Putamen (tissue), 1 donor: ENCODE results near the gene GDPGP1.
"Not testable (repeated sequence)": the region's sequence is repeated elsewhere in the genome, so short reads cannot be mapped to it uniquely, and the experiment has no call there.

Experiments
- DNase-seq: peaks from one replicate; pipeline ENCODE4 v3.0.0-alpha.2; 2016; ENCODE audit warnings: low spot score

Gene GDPGP1

DNA sequence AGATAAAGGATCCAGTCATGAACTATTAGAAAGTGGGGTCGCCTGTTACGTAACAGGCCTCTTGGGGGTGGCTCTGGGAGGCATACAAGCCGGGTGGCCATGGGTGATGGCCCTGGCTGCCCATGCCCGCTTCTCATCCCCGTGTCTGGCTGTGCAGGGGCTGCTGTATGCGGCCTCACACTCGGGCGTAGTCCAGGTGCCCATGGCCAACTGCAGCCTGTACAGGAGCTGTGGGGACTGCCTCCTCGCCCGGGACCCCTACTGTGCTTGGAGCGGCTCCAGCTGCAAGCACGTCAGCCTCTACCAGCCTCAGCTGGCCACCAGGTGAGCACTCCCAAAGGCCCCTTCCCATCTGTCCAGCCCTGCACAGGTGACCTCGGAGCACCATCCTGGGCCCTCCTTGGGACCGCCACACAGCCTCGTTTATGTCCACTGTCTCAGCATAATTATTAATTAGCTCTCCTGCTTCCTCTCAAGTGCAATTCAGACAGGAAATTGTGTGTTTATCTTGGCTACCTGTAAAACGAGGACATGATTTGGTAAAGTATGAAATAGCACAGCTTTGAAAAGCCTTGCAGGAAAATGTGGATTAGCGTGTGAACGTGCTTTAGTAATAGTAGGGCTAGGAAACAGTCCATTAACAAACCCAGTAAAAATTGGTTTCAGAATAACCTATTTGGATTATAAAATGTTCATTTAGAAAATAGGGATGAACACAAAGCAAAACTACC, 8.3 kb upstream of the GDPGP1 start:
- DNase-seq, result no peak

DNA sequence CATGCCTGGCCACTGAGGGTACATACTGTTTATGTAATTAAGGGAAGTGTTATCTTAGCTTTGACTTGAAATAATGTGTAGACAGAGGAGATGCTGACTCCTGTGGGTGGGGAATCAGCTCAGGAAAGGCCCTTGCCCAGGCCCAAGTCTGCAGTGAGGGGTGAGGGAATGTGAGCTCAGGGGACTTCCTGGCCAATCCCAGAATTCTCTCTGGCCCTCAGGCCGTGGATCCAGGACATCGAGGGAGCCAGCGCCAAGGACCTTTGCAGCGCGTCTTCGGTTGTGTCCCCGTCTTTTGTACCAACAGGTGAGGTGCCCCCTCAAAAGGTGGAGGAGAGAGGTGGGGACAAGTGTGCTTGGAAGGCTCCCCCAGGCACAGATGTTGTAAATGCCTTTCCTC, 6.7 kb upstream of the GDPGP1 start:
- DNase-seq, result no peak

DNA sequence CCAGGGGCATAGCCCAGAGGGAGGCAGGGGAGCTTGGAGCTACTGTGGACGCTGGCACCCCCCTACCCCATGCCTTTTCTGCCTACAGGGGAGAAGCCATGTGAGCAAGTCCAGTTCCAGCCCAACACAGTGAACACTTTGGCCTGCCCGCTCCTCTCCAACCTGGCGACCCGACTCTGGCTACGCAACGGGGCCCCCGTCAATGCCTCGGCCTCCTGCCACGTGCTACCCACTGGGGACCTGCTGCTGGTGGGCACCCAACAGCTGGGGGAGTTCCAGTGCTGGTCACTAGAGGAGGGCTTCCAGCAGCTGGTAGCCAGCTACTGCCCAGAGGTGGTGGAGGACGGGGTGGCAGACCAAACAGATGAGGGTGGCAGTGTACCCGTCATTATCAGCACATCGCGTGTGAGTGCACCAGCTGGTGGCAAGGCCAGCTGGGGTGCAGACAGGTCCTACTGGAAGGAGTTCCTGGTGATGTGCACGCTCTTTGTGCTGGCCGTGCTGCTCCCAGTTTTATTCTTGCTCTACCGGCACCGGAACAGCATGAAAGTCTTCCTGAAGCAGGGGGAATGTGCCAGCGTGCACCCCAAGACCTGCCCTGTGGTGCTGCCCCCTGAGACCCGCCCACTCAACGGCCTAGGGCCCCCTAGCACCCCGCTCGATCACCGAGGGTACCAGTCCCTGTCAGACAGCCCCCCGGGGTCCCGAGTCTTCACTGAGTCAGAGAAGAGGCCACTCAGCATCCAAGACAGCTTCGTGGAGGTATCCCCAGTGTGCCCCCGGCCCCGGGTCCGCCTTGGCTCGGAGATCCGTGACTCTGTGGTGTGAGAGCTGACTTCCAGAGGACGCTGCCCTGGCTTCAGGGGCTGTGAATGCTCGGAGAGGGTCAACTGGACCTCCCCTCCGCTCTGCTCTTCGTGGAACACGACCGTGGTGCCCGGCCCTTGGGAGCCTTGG, 5.9 kb upstream of the GDPGP1 start:
- no peak for DNase-seq

DNA sequence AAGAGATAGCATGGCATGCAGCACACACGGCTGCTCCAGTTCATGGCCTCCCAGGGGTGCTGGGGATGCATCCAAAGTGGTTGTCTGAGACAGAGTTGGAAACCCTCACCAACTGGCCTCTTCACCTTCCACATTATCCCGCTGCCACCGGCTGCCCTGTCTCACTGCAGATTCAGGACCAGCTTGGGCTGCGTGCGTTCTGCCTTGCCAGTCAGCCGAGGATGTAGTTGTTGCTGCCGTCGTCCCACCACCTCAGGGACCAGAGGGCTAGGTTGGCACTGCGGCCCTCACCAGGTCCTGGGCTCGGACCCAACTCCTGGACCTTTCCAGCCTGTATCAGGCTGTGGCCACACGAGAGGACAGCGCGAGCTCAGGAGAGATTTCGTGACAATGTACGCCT, 5.0 kb upstream of the GDPGP1 start:
- DNase-seq, result no peak

DNA sequence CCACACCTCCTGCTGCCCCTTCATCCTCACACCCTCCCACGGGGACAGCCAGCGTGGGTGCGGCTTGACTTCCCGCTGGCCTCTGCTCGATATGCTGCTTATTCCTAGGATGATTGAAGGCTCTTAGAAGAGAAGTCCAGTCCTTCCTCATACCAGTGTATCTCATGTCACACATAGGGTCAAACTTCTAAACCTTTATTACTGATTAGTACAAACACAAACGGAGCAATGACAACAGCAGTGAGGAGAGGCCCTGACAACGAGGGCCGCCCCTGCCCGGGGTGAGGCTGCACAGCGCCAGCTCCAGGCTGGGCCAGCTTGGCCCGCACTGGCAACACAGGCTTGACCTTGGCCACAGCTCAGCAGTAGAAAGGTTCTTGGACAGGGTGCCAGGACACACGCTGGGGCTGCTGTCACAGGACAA, 3.9 kb upstream of the GDPGP1 start:
- no peak for DNase-seq

DNA sequence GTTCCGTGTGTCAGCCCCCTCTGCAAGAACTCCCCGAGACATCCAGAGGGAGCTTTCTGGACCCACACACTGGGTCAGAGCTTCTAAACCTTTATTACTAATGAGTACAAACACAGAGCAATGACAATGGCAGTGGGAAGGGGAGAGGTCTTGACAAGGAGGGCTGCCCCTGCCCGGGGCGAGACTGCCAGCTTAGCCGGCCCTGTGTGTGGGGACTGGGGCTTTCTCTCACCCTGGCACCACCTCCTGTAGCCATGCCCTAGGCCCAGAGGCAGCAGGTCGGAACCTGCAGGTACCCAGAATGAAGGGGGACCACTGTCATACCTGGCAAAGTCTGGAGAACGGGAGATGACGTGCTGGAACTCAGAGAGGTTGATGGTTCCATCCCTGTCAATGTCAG, 3.4 kb upstream of the GDPGP1 start:
- no peak for DNase-seq

DNA sequence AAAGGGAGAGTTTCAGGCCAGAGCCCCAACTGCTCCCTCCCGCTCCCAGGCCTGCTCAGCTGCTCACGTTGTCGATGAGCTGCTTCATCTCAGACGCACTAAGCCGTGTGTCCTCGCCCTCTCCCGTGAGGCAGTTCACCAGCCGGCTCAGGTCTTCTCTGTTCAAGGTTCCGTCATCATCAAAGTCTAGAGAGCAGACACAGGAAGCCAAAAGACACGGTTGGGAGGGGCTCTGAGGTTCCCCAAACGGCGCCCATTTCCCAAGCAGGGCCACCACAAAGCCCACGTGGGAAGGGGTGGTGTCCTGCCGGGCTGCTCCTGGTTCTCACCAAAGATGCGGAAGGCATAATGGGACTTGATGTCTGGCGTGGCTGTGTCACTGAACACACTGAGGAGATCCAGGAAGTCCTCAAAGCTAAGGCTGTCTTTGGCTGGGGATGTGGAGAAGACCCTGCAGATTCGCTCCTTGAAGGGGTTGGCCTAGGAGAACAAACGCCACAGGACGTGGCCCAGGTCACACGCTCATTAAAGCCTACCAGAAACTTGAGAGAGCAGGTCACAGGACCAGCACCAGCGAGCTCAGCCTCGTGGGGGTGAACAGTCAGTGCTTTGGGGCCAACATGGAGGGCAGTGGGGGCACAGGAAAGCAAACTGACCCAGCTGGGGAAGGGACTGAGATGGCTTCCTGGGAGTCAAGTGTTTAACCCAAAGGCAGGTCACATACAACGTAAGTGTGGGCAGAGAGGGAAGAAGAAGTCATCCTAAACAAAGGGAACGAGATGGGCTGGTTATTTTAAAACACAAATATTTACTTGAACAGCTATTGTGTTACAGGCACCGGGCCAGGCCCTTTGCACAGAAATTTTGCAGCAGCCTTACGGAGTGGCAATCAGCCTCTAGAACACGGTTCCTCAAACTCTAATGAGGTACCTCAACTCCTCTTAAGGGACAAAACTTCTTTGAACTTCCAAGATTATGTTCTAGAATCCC, 2.7 kb upstream of the GDPGP1 start:
- DNase-seq, result no peak

DNA sequence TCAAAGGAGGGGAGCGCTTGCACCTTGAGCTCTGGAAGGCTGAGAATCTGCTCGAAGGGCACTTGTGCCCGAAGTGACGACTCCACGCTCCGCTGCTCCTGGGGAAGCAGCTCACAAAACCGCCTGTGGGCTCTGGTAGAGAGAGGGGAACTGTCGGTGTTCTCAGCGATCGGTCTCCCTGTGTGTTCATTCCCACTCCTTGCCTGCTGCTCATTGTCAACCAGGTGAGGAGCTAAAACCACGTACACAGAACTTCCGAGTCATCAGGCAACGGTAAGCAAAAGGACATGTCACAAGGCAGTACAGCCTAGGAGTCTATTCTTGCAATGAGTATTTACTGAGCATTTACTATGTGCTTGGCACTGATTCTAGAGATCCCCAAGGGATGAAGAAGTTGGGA, 1.8 kb upstream of the GDPGP1 start:
- DNase-seq, result no peak

DNA sequence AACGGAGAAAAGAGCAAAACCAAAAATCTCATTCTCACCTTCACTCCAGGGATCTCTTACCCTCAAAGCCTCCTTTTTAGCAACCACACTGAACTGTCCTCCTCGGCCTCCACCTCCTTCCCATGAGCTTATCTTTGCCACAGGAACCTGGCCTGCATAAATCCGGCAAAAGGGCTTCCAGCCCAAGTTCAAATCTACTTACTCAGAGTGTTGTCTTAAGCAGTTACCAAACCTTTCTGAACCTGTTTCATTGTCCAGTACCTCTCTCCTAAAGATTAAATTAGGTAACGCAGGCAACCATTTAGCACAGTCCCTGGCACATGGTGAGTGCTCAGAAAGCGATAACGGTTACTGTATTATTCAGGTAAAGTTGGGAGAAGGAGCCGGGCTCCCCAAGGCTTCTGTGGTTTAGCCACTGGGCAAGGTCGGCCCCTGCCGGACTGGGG, 1.0 kb upstream of the GDPGP1 start:
- DNase-seq, result no peak

DNA sequence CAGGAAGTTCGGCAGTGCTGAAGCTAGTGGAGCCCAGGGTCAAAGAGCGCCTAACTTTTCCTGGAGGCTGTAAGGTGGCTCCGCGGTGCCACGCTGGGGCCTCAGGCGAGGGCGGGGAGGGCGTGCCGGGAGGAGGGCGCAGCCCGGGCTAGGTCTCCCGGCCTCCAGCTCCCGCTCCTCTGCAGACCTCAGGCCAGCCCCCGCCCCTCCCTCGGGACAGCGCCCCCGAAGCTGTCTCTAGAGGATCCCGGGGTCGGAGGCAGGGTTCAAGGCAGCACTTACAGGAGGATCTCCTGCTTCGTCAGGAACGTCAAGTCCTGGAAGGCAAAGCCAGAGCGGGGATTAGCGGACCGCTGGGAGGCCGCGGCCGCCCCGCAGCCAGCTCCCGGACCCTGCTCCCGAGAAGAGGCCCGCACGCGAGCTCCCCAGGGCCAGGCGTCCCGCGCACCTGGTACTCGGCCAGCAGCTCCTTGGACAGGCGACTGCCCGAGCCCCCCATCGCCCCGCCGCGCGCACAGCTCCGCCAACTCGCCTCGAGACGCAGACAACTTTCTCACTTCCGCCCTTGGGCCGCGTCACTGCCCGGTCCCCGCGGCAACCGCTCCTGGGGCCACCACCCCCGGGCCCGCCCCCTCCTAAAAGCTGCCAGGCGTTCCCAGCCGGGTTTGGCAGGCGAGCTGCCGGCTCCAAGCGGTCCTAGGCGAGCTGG, 468 bp upstream of the GDPGP1 start, which contains the start of gene CIB1:
TSS of gene CIB1 (minus strand) at position 555 of the 709 bp plus-strand sequence. CDS start at position 499, 56 bp downstream.
- DNase-seq, result peak; percentile 98

DNA sequence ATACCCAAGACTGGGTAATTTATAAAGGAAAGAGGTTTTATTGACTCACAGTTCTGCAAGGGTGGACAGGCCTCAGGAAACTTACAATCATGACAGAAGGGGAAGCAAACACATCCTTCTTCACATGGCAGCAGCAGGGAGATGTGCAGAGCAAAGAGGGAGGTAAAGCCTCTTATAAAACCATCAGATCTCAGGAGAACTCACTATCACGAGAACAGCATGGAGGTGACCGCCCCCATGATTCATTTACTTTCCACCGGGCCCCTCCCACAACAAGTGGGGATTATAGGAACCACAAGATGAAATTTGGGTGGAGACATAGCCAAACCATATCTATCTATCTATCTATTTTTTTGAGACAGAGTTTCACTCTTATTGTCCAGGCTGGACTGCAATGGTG, 5.4 kb downstream of the GDPGP1 start:
- DNase-seq, result no peak

DNA sequence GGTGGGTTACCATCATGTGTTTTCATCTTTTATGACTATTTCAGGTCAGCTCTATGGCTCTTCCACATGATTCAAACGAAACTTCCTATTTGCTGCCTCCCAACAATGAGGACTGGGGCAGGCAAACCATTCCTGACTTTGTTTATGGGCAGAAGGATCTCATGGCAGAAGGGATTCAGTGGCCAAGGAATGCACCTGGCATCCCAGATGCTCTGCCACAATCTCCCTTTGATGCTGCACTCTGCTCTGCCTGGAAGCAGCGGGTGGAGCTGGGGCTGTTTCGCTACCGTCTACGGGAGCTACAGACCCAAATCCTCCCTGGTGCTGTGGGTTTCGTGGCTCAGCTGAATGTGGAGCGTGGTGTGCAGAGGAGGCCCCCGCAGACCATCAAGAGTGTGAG, 6.8 kb downstream of the GDPGP1 start:
- DNase-seq, result no peak

DNA sequence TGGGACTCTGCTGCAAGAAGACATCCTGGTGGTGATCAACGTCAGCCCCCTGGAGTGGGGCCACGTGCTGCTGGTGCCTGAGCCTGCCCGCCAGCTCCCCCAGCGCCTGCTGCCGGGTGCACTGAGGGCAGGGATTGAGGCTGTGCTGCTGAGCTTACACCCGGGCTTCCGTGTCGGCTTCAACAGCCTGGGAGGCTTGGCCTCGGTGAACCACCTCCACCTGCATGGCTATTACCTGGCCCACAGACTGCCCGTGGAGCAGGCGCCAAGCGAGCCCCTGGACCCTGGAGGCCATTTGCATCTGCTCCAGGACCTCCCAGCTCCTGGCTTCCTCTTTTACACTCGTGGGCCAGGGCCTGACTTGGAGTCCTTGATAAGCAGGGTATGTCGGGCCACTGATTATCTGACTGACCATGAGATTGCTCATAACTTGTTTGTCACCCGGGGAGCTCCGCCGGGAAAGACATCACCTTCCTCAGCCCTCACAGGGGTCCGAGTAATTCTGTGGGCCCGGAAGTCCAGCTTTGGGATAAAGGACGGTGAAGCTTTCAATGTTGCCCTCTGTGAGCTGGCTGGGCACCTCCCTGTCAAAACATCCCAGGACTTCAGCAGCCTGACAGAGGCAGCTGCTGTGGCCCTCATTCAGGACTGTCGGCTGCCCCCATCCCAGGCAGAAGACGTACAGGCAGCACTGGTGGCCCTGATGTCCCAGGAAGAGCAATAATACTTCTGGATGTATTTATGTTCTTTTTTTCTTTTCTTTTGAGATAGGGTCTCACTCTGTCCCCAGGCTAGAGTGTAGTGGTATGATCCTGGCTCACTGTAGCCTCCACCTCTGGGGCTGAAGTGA, 7.6 kb downstream of the GDPGP1 start:
- no peak for DNase-seq

DNA sequence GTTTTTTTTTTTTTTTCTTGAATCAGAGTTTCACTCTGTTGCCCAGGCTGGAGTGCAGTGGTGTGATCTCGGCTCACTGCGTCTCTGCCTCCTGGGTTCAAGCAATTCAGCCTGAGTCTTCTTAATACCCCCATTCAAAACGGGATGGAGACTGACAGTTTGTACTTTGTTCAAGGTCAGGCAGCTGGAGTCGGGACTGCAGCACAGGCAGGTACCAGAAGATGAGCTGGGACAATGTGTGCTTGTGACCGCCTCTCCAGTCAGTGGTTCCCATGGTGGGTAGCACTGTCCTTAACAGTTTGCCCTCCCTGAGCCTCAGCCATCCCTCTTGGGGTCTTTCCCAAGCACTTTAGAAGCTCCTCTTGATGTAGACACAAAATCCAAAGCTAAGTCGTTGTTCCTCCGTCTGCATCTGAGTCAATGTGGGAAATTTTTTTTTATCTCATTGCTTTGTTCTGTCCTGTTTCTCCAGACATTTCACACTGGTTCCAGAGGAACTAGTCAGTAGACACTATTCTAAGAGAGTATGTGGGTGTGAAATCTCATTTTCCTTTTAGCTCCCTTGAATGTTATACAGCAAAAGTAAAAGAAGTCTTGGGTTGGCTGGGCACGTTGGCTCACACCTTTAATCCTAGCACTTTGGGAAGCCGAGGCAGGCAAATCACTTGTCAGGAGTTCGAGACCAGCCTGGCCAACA, 10.1 kb downstream of the GDPGP1 start:
- peak; percentile 59 for DNase-seq

DNA sequence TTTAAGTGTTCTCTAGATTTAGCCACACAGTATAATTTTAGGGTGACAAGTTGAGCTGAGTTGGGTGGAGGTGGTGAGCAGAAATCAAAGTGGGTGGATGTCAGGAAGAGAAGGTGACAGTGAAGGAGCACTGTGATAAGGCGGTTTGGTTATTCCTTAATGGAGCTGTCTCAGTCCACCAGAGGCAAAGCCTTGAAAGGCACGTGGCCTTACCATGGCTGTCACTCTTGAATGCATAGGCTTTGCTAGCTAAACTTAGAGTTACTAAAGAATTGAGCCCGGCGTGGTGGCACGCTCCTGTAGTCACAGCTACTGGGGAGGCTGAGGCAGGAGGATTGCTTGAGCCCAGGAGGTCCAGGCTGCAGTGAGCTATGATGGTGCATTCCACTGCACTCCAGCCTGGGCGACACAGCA, 14.8 kb downstream of the GDPGP1 start:
- peak; percentile 84 for DNase-seq

DNA sequence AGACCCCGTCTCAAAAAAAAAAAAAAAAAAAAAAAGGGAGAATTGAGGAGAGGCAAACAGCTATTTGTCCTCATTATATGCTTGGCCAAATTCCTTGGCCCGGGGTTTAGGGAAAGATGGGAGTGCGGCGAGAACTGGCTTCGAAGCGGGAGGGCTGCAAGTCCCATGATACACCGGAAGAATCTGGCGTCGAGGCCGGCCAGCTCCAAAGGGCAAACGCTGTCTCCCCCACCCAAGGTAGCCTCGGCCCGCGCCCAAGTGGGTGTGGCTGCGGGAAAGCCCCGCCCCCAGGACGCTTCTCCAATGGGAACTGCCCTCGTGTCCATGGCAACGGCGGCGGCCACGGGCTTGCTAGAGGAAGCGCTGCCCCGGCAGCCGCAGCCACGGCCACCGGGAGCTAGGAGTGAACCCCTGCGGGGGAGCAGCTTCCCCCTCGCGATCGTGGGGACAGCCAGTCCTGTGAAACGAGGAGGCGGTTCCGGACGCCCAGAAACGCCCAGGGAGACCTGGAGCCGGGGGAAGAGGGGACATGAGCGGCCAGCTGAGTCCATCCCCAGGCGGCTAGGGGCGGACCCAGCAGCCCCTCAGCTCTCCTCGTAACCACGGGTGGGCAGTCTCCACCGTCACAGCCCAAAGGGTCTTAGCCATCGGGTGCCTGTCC, 15.3 kb downstream of the GDPGP1 start, which contains the start of gene TTLL13:
TSS of gene TTLL13 (plus strand) at position 354 of the 661 bp plus-strand sequence. CDS start 1,075 bp downstream, outside the sequence.
- peak; percentile 78 for DNase-seq

DNA sequence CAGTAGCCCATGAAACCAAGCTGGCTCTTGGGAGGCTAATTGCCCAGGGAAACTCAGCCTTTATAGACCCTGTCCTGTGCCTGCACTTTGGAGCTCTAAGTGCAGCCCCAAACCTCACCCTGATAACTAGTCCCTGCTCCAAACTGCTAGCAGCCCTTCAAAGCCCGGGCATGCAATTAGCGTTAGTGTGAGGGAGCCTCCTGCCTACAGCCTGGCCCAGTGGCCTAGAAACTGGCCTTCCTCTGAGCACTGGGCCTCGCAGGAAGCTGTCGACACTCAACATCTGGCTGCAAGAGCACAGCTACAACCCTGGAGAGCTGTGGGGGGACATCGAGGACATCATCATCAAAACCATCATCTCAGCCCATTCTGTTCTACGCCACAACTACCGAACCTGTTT, 23.8 kb downstream of the GDPGP1 start:
- no peak for DNase-seq

DNA sequence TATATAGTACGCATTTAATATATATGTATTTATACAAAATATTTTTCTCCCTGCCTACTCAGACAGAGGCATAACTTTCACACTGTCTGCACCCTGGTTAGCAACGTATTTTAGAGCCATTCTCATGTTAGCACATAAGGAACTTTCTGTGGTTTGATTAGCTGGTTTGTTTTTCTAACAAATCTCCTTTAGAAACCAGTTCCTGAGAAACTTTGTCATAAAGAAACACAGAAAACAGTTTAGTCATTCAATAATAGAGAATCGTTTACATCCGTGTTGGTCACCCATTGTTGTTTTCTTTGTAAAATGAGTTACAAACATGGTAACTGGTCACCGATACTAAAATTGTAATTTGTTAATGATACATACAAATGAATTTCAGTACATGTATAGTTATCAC, 25.5 kb downstream of the GDPGP1 start:
- no peak for DNase-seq

DNA sequence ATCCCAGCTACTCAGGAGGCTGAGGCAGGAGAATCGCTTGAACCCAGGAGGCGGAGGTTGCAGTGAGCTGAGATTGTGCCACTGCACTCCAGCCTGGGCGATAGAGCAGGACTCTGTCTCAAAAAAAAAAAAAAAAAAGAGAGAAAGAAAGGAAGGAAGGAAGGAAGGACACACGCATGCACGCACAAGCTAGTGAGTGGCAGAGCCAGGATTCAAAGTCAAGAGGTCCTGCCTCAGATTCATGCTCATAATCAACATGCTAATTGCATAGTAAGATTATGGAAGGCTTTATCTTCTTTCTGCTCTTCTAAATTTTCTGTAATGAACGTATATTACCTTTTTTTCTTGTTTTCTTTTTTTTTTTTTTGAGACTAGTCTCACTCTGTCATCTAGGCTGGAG, 26.7 kb downstream of the GDPGP1 start:
- DNase-seq, result not testable (repeated sequence)
